NCI-H2171 (cell line): ENCODE results near the gene FBLN7.

Experiments used
- DNase-seq: peaks from one replicate; lab custom pipeline; 2025; lab: John Stamatoyannopoulos, UW

The FBLN7 gene

DNA sequence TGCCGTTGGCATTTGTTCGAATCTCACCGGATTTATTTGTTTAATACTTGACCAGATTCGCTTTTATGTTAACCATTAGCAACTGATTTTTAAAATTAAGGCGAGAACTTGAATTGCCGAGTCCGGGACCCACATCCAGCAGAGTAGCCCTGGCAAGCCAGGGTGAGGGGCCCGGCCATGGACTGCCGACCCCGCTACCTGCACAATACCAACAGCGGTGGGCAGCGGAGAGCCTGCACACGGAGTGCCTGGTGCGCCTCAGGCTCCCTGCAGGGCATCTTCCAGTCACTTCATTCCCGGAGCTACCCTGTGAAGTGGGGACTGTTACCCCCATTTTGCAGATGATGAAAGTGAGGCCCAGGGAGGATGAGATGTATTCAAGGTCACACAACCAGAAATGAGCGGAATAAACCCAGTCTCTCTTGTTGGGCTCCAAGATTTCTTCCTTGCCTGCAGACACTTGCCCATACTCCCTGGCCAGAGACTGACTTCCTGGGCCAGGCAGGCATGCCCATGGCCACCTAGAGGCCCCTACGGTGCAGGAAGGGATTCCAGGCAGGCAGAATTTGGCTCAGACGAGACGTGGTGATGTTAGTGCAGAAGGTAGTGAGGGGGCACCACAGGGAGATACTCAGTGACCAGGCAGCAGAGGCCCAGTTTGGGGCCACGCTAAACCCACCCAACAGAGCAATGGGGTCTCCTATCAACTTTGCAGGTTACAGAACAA is 2.9 kb downstream of the FBLN7 start:
- no peak for DNase-seq

DNA sequence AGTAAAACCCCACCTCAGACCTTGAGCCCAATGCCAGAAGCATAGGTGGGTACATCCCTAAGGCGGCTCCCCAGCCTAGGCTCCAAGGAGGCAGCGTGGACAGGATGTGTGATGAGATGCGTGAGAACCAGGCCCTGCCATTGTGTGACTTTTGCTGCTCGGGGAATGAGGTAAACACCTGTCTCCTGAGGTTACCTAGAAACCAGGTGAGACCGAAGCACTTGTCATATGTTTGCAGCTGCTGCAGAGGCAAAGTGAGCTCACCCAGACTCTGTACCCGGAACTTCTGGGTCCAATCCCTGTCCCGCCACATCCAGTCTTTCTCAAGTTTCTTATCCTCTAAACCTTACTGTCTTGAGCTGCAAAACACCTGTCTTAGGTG is 3.4 kb downstream of the FBLN7 start:
- DNase-seq, result no peak

DNA sequence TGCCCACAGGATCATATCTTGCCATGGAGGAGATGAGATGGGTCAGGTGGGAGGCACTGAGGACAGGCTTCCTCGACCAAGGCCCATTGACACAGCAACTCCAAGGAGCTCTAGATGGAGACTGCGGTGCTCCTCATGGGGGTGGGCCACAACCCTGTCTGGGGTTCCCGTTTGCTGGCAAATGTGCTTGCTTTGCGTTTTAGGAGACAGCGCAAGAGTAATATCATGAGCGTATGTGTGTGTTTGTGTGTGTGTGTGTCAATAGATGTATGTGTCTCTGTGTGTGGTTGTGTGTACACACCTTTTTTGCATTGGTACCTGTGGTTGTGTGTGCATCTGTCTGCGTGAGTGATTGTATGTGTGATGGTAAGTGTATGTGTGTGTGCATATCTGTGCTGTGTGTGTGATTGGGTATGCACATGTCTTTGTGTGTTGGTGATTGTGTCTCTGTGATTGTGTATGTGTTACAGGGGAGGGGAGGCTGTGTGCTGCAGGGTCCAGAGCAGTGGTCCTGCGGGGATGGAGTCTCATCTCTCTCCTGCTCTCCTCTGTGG is 4.4 kb downstream of the FBLN7 start:
- no peak for DNase-seq

DNA sequence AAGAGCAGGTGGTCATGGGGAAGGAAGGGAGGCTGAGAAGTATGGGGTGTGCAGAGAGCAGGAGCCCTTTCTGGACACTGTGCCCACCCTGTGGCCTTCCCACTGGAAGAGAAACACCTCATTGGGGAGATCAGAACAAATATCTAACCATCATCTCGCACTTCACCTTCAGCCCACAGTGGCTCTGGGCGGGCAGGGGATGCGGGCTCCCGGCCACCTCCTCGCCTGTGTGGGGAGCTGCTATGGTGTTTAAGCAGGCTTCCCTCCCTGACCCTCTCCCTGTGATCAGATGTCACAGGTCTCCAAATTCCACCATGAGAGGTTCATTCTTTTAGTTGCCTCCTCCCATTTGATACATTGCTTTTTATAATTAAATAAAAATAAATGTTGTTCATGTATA is 5.0 kb downstream of the FBLN7 start:
- DNase-seq, result no peak

DNA sequence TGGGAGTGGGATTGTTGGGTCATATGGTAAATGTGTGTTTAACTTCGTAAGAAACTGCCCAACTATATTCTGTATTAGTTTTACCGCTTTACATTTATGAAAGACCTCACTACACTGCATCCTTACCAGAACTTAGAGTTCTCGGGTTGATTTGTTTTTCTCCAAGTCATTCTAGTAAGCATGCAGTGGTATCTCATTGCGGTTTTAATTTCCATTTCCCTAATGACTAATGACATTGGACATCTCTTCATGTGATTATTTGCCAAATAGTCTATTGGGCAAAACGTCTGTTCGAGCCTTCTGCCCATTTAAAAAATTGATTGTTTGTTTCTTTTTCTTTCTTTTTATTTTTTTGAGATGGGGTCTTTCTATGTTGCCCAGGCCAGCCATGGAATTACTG is 6.8 kb downstream of the FBLN7 start:
- no peak for DNase-seq

DNA sequence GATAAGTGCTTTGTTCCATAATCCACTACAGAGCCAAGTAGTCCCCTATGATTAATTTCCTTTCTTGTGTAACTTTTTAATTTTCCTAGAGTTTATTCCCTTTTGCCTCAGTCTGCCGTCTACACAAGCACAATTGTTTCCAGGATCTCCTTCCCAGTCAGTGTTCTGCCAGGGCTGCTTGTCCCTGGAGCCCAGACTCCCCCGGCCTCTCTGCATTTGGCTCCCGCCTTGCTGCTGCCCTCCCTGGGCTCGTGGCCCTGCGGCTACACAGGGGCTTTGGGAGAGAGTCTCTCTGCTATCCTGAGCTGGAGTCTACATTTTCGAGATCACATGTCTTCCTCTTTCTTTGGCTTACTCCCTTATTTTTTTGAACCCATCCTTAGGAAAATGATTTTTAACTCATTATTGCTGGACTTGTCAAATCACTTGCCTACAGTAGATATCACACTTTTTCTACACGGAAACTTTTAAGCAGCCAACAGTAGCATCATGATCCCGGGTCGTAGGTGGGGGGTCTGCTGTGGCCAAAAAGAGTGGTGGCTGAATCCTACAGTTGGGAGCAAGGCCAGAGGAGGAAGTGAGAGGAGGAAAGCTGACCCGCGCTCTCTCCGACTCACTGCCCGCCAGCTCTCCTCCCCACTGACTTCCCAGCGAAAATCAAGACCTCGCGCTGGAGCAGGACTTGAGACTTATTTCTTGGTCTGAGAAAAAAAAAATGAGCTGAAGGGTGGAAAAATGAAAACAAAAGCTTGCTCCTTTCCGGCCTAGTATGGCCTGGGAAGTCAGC is 9.4 kb downstream of the FBLN7 start:
- DNase-seq, result no peak

DNA sequence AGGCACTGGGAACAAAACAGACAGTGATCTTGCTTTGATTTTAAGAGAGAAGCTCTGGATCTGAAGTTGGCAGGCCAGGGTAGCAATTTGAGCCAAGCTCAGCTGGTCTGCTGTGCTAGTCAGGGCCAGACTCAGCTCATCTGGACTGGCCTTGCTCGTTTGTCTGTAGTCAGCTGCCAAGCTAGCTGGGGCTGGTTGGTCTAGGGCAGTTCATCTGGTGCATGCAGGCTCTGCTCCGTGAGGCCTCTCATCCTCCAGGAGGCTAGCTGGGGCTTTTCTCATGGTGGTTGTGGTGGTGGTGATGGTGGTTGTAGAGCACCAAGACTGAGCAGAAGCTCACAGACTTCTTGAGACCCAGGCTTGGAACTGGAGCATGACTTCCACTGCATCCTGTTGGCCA is 10.3 kb downstream of the FBLN7 start:
- no peak for DNase-seq

DNA sequence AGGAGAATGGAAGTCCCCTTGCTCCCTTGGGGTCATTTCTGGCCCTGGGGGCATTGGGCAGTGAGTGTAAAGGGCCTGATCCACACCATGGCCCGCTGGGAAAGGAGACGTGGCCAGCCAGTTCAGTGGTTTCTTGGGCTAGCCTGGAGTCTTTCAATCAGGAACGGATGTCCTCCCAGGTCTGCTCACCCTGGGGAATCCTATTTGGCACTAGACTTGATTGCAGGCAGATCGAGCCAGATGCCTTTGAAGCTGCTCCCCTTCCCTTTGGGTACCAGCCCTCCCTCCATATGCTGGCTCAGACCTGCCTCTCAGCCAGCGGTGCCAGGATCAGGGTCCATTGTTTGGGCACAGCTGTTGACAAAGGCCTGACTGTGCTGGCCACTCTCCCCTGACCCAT is 11.0 kb downstream of the FBLN7 start:
- no peak for DNase-seq

DNA sequence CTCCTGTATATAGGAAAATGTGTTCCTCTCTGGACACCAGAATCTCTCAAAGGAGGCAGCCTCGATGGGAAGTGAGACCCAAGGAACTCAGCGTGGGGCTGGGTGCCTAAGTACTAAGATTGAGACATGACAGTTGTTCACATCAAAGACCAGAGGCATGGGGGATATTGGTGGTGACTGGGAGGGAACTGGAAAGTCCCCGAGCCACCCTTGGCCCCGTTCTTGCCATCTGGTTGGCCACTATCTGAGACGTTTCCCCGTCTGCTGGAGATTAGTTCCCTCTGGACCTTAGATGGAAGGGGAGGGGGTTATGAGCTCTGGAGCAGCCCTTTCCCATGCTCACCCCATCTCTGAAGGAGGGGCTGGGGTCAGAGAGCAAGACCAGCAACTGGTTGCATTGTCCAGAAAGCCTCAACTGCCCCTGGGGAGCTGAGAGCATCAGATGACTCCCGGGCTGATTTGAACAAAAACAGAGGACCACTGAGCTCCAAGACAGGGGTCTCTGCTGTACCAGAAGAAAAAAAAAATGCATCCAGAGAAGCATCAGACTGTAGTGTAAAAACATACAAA is 11.8 kb downstream of the FBLN7 start:
- no peak for DNase-seq

DNA sequence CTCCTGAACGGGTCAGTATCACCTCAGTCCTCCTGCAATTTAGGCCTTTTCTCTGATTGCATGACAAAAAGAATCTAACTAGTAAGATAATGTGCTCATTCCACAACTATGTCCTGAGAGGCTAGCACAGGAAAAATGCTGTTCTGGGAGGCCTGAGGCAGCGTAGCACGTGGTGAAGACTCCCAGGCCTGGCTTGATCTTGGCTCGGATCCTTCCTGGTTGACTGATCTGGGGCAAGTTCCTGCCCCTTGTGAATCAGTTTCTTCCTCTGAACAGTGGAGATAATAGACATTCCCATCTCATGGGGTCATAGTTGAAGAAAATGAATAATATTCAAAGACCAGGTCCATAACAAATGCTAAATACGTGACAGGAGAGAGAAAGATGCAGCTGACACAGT is 12.3 kb downstream of the FBLN7 start:
- DNase-seq, result no peak

DNA sequence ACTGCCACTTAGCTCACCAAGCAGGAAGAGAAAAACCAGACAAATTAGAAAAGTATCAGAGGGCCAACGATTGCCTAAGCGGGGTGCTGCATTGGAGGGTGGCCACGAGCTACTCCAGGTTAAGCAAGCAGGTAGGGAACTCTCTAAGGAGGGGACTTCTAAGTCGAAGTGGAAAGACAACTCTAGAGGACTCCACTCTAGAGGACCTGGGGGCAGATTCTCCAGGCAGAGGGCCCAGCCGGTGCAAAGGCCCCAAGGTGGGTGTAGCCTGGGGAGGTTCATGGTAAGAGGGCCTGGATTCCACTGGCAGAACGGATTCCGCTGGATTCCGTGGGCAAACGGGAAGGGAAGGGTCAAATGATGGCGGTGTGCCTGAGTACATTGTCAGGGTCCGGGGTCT is 12.7 kb downstream of the FBLN7 start:
- no peak for DNase-seq

DNA sequence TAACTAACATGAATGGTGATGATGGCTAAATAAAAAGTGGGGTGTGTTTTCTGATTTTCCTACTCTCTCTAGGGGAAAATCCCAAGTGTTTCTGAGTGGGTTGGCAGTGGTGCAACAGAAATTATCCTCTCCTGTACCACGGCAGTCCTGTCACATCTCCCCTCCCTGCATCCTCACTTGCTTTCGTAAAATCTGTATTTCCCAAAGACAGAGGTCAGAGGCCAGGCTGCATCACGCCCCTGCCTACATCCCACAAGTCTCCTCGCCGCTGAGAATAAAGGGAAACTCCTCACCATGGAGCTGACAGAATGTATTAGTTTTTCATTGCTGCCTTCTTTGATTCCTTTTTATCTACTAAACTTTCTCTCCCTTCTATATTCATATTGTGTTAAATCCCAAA is 13.1 kb downstream of the FBLN7 start:
- DNase-seq, result no peak

DNA sequence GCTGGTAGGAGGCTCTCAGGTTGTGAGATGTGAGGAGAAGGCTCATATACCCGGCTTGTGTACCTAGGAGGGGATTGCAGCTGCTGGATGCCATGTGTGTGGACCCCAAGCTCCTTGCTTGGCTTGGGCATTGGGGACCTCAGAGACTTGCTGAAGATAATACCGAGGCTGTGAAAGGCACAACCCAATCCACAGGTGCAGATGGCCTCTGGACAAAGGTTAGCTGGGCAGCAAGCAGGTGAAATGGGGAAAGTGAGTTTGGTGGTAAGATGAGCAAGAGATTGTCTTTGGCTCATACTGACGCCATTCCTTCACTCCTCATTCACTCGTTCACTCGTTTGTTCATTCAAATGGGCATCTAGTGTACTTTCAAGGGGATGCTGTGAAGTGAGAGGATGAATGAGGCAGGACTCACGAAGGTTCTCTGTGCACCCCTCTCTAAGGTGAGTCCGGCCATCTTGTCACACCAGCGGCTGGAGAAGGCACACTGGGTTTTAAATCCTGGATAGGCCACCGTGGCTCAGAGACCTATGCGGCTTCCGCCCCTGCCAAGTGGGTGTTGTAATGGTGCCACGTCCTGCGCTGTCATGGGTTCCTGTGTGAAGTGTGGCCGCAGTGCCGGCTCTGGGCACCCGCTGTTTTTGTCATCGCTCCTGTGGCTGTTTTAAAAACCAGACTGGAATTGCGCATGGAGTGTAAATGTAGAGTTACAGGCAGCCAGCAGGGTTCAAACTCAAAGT is 13.7 kb downstream of the FBLN7 start:
- no peak for DNase-seq

DNA sequence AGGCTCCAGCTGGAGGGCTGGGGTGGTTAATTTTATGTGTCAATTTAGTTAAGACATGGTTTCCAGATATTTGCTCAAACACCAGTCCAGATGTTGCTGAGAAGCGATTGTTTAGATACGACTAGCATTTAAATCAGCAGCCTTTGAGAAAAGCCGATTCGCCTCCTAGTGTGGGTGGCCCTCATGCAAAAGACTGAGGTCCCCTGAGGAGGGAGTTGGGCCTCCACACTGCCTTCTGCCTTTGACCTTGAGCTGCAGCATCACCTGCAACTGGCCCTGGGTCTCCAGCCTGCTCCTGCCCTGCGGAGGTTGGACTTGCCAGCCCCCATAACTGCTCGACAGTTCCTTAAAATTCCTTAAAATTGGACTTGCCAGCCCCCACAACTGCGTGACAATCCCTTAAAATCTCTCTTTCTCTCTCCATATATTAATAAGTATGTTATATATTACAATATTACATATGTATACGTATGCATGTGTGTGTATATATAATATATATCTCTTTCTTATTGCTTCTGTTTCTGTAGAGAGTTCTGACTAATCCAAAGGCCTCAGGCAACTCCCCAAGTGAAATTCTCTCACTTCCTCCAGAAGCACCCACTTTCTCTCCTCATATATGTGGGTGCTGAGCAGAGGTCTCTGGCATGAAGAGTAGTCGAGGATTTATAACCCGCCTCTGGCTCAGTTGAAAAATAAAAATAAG is 14.4 kb downstream of the FBLN7 start:
- DNase-seq, result no peak

DNA sequence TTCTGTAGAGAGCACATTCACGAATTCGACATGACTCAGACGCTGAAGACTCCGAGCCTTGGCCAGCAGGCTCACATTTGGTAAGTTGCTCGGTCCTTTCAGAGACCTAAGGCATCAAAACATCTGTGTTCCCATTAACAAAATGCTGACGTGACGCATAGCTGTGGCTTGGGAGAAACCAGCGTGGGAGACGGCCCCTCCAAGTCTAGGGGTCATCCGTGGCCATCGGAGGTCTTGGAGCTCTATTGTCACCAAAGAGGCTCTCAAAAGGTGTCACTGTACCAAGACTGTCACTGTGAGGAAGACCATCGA is 14.9 kb downstream of the FBLN7 start:
- no peak for DNase-seq

DNA sequence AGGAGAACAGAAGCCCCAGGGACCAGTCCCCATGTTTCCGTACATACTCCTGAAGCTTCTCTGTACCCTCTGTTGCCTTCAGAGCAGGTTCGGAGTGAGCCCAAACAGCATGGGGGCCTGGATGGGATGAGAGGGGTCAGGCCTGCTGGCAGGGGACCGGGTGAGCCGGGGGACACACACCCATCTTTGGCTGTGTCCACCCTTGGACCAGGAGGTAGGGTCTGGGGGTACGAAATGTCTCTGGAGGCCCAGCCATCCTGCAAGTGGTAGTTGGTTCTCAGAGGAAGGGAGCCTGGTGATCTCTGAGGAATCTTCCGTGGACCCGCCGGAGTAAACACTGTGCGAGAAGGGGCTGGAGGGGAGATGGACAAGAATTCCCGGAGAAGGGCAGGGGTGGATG is 15.3 kb downstream of the FBLN7 start:
- DNase-seq, result no peak

DNA sequence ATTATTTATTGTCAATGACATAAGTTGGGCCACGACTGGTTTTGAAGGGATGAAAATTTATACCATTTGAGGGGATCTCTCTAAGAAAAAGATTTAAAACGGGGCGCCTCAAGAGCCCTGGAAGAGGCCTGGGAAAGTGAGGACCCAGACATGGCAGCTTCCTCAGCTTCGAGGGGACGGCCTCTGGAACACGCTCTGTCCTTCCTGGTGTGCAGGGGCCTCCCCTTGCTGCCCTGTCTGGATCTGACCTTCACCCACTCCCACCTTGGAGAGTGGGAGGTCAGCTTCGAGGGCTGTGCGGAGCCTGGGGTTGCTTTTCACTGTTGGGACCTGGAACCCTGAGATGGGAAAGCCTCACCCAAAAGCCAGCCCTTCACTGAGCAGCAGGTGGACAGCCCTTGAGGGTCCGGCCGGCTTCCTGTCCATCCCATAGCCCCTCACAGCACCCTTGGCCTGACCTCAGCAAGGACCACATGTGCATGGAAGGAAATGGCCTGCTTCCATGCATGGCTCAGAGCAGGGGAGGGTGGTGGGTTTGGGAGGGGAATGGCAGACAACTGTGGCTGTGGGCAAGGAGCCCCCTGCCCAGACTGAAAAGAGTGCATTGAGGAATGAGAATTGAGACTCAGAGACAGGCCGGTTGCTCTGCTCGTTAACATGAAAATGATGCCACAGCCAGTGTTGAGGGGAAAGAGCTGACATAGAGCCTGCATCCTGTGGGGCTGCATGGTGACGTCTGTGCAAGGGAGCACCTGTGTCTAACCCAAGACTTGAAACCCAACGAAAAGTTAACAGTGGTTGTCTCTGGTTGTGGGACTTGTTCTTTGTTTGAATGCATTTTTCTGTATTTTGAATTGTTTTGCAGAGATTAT is 16.3 kb downstream of the FBLN7 start:
- DNase-seq, result no peak

DNA sequence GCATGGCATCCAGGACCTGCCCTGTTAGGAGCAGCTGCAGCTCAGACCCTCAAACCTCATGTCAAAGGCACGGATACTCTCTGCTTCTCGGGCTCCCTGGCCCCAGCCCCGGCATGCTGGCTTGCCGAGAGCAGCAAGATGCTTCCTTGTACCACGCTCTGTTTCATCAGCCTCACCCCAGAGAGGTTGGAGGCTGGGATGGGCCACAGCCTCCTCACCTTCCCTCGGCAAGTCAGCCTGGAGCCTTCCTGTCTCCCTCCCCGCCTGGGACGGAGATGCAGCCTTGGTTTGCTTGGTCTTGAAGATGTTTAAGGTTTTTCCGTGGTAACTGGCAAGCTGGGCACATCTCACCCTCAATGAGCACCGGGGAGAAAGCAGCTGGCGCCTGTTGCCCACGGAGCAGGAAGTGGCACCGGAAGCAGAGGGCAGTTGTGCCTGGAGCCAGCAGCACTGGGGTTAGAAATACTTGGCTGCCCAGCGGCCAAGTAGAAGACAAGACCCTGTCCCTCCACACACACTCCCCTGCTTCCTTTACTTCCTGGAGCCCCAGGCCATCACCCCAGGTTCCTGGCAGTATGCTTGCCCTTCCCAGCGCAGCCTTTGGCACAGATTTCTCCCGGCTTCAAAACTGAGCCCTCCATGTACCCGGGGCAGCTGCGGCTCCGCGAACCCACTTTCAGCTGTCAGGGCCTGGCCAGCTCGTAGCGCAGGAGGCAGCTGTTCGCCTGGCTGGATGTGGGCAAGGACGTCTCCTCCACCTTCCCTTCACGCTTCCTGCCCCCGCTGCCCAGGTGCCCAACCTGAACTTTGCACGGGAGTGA is 17.4 kb downstream of the FBLN7 start:
- no peak for DNase-seq

DNA sequence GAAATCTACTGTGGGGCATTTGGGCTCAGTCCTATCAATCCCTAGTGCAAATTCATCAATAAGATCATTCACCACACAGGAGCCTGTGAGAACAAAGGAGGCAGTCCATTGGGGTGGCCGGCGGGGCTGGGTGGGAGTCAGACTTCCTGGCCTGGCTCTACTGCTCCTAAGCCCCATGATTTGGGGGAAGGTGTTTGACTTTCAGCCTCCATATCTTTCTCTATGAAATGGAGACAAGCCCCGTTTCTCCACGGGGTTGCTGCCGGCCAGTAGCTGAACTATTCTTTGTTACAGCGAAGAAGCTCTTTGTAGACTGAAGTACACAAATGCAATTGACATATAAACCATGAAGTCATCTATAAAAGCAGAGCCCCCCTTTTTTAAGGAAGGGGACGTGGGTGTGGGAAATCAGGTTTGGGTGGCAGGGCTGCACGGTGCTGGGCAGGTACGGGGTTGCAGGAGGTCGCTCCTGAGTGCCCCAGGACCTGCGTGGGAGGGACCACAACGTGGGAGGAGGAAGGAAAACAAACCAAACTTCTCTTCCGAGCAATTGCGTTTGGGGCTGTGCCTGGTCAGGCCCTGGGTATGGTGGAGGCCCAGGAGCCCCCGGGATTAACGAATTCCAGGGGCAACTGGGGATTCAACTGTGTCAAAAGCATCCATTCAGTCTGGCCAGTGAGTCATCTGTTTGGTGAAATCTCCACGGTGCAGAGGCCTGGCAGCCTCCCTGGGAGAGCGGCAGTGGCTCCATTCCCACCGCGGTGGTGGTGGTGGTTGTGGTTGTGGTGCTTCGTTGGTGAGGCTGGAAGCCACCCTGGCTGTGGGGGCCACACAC is 18.2 kb downstream of the FBLN7 start:
- no peak for DNase-seq
